K562 (cell line): ENCODE data around the gene CSNK2A1. TPM values are rescaled to one million over a fixed set of nuclear protein-coding genes. Genes with fewer than 3 reads are reported as not detected.

ENCODE experiments used
- ARID3B ChIP-seq: fragments of 250-450 bp; sonication (Bioruptor Pico); IDR thresholded peaks from 2 replicates; pipeline ENCODE4 v1.4.0; 2020; ENCODE audit warnings: borderline replicate concordance
- ARNT ChIP-seq, 2 experiments: fragments of 450-650 bp; IDR thresholded peaks; 2 replicates each; pipeline ENCODE4 v1.6.1; 2016; ENCODE audit warnings: mild to moderate bottlenecking in 1 of 2
- CGGBP1 ChIP-seq: fragments of 250-450 bp; sonication (Bioruptor Pico); IDR thresholded peaks from 2 replicates; pipeline ENCODE4 v1.9.0; 2021; ENCODE audit warnings: mild to moderate bottlenecking
- ETV5 ChIP-seq: sonication (generic); formaldehyde crosslinking; IDR thresholded peaks from 2 replicates; pipeline ENCODE4 v1.4.0; 2020; ENCODE audit warnings: low read depth, mild to moderate bottlenecking, missing genetic modification reagents
- FOXK2 ChIP-seq, 2 experiments: fragments of 450-650 bp; IDR thresholded peaks in 1 of 2; conservative IDR thresholded peaks in 1 of 2; 2 replicates each; pipeline ENCODE4 v1.6.1; 2016; ENCODE audit warnings: low read depth in 2 of 2, mild to moderate bottlenecking in 1 of 2
- HNRNPH1 ChIP-seq: fragments of 200-400 bp; formaldehyde crosslinking; optimal IDR thresholded peaks from 2 replicates; pipeline ENCODE3; 2017; ENCODE audit warnings: low read depth, mild to moderate bottlenecking, low read length, moderate library complexity
- HNRNPLL ChIP-seq: fragments of 200-400 bp; formaldehyde crosslinking; IDR thresholded peaks from 2 replicates; pipeline ENCODE4 v1.6.1; 2017; ENCODE audit warnings: low read length, low read depth, mild to moderate bottlenecking; ENCODE audit not compliant: poor library complexity, severe bottlenecking
- HNRNPUL1 ChIP-seq: fragments of 200-400 bp; formaldehyde crosslinking; IDR thresholded peaks from 2 replicates; pipeline ENCODE4 v1.6.1; 2017; ENCODE audit warnings: low read length
- MCM7 ChIP-seq, 2 experiments: fragments of 450-650 bp; IDR thresholded peaks; 2 replicates each; pipeline ENCODE4 v1.6.1; 2016 to 2018
- MTA2 ChIP-seq: fragments of 450-650 bp; IDR thresholded peaks from 2 replicates; pipeline ENCODE4 v1.6.1; 2016; ENCODE audit warnings: low read depth
- NCOA1 ChIP-seq: fragments of 450-650 bp; IDR thresholded peaks from 2 replicates; pipeline ENCODE4 v1.6.1; 2016; ENCODE audit warnings: low read depth
- PHF20 ChIP-seq: fragments of 450-650 bp; IDR thresholded peaks from 2 replicates; pipeline ENCODE4 v1.6.1; 2018; ENCODE audit not compliant: partially characterized antibody
- POLR2H ChIP-seq: IDR thresholded peaks from 2 replicates; pipeline ENCODE4 v1.6.1; 2016; ENCODE audit warnings: missing genetic modification characterization, low read depth, mild to moderate bottlenecking, control low read depth, missing compliant biosample characterization, moderate library complexity
- RBFOX2 ChIP-seq: fragments of 200-400 bp; formaldehyde crosslinking; IDR thresholded peaks from 2 replicates; pipeline ENCODE4 v1.6.1; 2017; ENCODE audit warnings: low read depth, mild to moderate bottlenecking, low read length, moderate library complexity
- RBM34 ChIP-seq: fragments of 200-400 bp; formaldehyde crosslinking; IDR thresholded peaks from 2 replicates; pipeline ENCODE4 v1.6.1; 2018; ENCODE audit warnings: low read length, borderline replicate concordance; ENCODE audit not compliant: insufficient read depth
- SMARCA4 ChIP-seq: fragments of 450-650 bp; IDR thresholded peaks from 2 replicates; pipeline ENCODE4 v1.6.1; 2016
- SP1 ChIP-seq: sonication (generic); formaldehyde crosslinking; IDR thresholded peaks from 2 replicates; pipeline ENCODE4 v1.8.1; 2022; ENCODE audit warnings: mild to moderate bottlenecking, missing genetic modification reagents
- USF1 ChIP-seq: sonication (generic); formaldehyde crosslinking; IDR thresholded peaks from 2 replicates; pipeline ENCODE4 v1.9.0; 2022; ENCODE audit warnings: mild to moderate bottlenecking, missing genetic modification reagents
- XRCC4 ChIP-seq: IDR thresholded peaks from one replicate; pipeline ENCODE4 v1.6.1; 2011; ENCODE audit not compliant: insufficient read depth, insufficient read length; ENCODE audit errors: extremely low read depth
- ZBTB5 ChIP-seq: fragments of 450-650 bp; IDR thresholded peaks from 2 replicates; pipeline ENCODE4 v1.6.1; 2017; ENCODE audit warnings: antibody characterized with exemption
- ZHX1 ChIP-seq: fragments of 150-350 bp; conservative IDR thresholded peaks from 2 replicates; pipeline ENCODE4 v1.6.1; 2014; ENCODE audit warnings: low read length
- polyA plus RNA-seq, 8 experiments: library from polyadenylated mRNA; depleted of rRNA in 4 of 8; stranded (reverse) in 5 of 8; unstranded in 3 of 8; fragments of >200 nt; fragmentation: Nextera tagmentation in 2 of 8; fragmentation: Illumina TruSeq in 1 of 8; extraction: Ambion mirVana in 2 of 8; extraction: Trizol in 1 of 8; gene quantifications; 2 replicates each; pipeline versions ENCODE4 v1.2.1 to v1.2.3, GENCODE V29; 2011 to 2014; ENCODE audit warnings: inconsistent platforms in 1 of 8, missing spikeins in 1 of 8
- total RNA-seq, 7 experiments: library from RNA; depleted of rRNA in 6 of 7; stranded (reverse); fragments of >200 nt in 6 of 7; fragmentation: Illumina TruSeq in 2 of 7; extraction: Trizol in 2 of 7; gene quantifications; 2 replicates each; pipeline versions ENCODE4 v1.2.1 to v1.2.3, GENCODE V29; 2011 to 2021; ENCODE audit warnings: low replicate concordance in 1 of 7

The CSNK2A1 gene
- total and polyA plus RNA-seq, 9 of the 15 experiments (the other 6 are each of a cell fraction or from before 2014, with no cell fraction given): 71.0 to 251 (median 103) TPM

DNA sequence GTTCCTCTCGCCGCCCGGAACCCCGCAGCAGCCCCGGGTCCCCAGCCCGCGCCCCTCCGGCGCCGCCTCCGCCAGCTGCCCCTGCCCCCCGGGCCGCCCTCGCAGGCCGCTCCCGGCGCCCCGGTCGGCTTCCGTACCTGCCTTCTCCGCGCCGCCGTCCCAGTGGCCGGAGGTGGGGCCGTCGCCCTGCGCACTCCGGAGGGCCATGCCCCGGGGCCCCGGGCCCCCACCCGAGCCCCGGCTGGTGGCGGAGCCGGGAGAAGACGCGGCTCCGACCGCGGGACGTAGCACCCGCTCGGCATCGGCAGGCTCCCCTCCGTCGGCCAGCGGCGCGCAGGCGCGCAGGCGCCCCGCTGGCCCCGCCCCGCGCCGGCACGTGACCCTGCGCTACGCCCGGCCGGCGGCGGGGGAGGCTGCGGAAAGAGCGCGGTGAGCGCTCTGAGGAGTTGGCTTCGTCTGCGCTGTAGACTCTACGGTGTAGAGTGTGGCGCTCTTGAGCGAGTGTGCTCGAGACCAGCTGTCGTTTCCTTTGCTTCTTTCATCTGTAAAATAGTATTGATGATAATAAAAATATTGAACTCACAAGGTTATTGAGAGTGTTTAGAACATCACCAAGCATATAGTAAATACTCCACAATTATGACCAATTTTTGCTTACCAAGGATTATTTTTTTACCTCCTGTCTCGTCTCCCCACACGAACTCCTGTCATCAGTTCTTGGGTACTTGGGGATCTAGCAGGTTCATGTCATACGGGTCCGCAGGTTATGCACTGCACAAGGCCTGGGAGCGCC lies 81.2 kb downstream of the CSNK2A1 start, which contains the start of gene TBC1D20 (continued):
- TF ChIP-seq CGGBP1 (CRISPR knock-in tag) (no peak), MTA2 (no peak), SP1 (0 out of 2 replicates have a peak, but pooled peaks have one; percentile 35), RBM34 (no peak), RBFOX2 (peak; percentile 78), USF1 (CRISPR knock-in tag) (peak; percentile 85), ARNT (IDR thresholded peaks at IDR 0.05) (no peak), XRCC4 (no peak), SMARCA4 (no peak), PHF20 (no peak), ARID3B (CRISPR knock-in tag) (no peak), ETV5 (CRISPR knock-in tag) (no peak), NCOA1 (no peak), HNRNPH1 (no peak), ZHX1 (0 out of 2 replicates have a peak, but pooled peaks have one; percentile 9), FOXK2 (conservative IDR thresholded peaks at IDR 0.05 in 1 of 2, IDR thresholded peaks at IDR 0.05 in 1 of 2; ENCODE audit: low read depth in 2 of 2) (no peak), HNRNPLL (peak; percentile 99), POLR2H (tag) (peak; percentile 38; the same call in 1 of the 2 replicates), ZBTB5 (no peak), HNRNPUL1 (no peak), MCM7 (IDR thresholded peaks at IDR 0.05) (no peak)
